ENCODE data around the gene HIC1.

DNA sequence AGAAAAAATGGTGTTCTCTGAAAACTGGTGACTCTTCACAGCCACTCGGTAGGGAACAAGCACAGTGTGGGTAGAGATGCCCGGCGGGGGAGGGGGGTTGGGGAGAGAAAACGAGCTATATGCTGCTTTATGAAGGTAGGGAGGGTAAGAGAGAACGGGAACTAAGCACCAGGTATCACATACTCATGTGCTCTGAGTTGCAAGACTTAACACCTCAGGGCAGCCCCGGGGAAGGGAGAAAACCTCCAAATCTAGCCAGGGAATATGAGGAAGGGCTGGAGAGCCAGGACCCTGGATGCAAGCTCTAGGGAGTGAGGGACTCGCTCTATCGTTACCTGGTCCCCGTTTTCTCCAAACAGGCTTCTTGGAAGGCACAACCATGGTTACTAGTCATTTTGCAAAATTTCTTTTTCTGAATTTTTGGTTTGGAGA, 35.3 kb downstream of the HIC1 start:
- TF ChIP-seq, protein P1, sequence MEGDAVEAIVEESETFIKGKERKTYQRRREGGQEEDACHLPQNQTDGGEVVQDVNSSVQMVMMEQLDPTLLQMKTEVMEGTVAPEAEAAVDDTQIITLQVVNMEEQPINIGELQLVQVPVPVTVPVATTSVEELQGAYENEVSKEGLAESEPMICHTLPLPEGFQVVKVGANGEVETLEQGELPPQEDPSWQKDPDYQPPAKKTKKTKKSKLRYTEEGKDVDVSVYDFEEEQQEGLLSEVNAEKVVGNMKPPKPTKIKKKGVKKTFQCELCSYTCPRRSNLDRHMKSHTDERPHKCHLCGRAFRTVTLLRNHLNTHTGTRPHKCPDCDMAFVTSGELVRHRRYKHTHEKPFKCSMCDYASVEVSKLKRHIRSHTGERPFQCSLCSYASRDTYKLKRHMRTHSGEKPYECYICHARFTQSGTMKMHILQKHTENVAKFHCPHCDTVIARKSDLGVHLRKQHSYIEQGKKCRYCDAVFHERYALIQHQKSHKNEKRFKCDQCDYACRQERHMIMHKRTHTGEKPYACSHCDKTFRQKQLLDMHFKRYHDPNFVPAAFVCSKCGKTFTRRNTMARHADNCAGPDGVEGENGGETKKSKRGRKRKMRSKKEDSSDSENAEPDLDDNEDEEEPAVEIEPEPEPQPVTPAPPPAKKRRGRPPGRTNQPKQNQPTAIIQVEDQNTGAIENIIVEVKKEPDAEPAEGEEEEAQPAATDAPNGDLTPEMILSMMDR (IDR thresholded peaks at IDR 0.05) = no peak
- TF ChIP-seq, protein P2, sequence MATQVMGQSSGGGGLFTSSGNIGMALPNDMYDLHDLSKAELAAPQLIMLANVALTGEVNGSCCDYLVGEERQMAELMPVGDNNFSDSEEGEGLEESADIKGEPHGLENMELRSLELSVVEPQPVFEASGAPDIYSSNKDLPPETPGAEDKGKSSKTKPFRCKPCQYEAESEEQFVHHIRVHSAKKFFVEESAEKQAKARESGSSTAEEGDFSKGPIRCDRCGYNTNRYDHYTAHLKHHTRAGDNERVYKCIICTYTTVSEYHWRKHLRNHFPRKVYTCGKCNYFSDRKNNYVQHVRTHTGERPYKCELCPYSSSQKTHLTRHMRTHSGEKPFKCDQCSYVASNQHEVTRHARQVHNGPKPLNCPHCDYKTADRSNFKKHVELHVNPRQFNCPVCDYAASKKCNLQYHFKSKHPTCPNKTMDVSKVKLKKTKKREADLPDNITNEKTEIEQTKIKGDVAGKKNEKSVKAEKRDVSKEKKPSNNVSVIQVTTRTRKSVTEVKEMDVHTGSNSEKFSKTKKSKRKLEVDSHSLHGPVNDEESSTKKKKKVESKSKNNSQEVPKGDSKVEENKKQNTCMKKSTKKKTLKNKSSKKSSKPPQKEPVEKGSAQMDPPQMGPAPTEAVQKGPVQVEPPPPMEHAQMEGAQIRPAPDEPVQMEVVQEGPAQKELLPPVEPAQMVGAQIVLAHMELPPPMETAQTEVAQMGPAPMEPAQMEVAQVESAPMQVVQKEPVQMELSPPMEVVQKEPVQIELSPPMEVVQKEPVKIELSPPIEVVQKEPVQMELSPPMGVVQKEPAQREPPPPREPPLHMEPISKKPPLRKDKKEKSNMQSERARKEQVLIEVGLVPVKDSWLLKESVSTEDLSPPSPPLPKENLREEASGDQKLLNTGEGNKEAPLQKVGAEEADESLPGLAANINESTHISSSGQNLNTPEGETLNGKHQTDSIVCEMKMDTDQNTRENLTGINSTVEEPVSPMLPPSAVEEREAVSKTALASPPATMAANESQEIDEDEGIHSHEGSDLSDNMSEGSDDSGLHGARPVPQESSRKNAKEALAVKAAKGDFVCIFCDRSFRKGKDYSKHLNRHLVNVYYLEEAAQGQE (IDR thresholded peaks at IDR 0.05; ENCODE audit: insufficient read depth in 1 of 2, low read depth in 2 of 2, low read length in 1 of 2) = no peak
